ENCODE data around the gene EFHD2. TPM values are rescaled to one million over a fixed set of nuclear protein-coding genes. Genes with fewer than 3 reads are reported as not detected.
A peak's percentile ranks its signal among the peaks of the same experiment; 100 is the strongest.

EFHD2 gene
- total and polyA plus RNA-seq, 8 donors: 36.2 to 191 (median 84.1) TPM

DNA sequence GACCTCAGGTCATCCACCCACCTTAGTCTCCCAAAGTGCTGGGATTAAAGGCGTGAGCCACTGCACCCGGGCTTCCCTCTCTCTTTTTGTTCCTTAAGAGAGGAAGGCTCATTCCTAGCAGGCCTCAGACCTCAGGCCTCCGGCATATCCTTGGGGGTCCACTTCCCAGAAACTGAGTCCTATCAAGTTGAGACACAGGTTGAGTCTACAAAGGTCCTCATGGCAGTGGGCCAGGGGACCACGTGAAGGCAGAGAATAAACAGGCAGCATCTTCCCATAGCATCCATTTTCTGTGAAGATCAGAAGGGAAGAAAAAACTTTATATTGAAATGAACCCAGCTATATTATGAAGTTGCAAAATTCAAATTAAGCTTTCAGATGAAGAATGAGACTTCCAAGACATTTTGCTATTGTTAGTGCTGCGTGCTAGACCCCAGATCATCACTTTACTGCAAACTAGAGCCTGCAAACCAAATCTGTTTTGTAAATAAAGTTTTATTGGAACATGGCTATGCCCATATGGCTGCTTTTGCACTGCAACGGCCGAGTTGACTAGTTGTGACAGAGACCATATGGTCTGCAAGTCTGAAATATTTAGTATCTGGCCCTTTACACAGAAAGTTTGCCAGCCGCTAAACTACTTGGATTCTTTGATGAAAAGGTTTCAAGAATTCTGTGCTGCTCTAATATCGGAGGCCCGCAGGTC, 43.3 kb downstream of the EFHD2 start:
- Histone ChIP-seq H3K27me3 (no peaks in the 10 kb centered on the region), H3K4me1 (peaks cover 5 to 17% (median 16%) of the 10 kb centered on the region in 4 donors), H3K9me3 (no peaks in the 10 kb centered on the region), H3K27ac (no peak overlapping the region), H3K4me3 (no peak overlapping the region), H3K36me3 (no peaks in the 10 kb centered on the region)
- intact Hi-C loops (cut with DNase I; ENCODE audit: low total_unique reads): no loop called here
- TF ChIP-seq CTCF (IDR thresholded peaks at IDR 0.05): no peak
- TF ChIP-seq POLR2AphosphoS5 (IDR thresholded peaks at IDR 0.05): no peak
- TF ChIP-seq EP300 (IDR thresholded peaks at IDR 0.05): no peak
- TF ChIP-seq POLR2A (IDR thresholded peaks at IDR 0.05): no peak
- 69 to 87% (median 81%) methylated on average over 10 of the region's 10 CpGs for WGBS, 5 donors
- no peak for DNase-seq

DNA sequence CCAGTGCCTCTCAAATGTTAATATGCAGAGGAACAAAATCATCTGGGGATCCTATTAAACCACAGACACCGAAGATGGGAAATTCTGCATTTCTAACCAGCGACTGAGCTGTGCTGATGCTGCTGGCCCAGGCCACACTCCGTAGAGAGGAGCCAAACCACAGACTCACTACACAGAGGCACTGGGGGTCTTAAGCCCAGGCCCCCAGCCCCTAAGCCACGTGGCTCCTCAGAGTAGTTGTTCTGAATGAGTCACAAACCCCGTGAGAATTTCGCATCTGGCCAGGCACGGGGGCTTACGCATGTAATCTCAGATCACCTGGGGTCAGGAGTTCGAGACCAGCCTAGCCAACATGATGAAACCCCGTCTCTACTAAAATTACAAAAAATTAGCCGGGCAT, 44.0 kb downstream of the EFHD2 start:
- H3K27ac ChIP-seq: peak overlapping the region in 2 of 5 donors; percentile 55
- DNase-seq: no peak
- intact Hi-C loops (cut with DNase I; ENCODE audit: low total_unique reads): no loop called here
- WGBS, 5 donors: 64 to 79% (median 77%) methylated on average over 9 to 11 of the region's 11 CpGs
- peaks cover 5 to 22% (median 16%) of the 10 kb centered on the region in 4 donors for H3K4me1 ChIP-seq
- no peaks in the 10 kb centered on the region for H3K27me3 ChIP-seq
- no peaks in the 10 kb centered on the region for H3K36me3 ChIP-seq
- TF ChIP-seq CTCF (IDR thresholded peaks at IDR 0.05): no peak
- no peak for TF ChIP-seq EP300 (IDR thresholded peaks at IDR 0.05)
- no peak for TF ChIP-seq POLR2AphosphoS5 (IDR thresholded peaks at IDR 0.05)
- no peak for TF ChIP-seq POLR2A (IDR thresholded peaks at IDR 0.05)
- H3K9me3 ChIP-seq: no peaks in the 10 kb centered on the region
- no peak overlapping the region for H3K4me3 ChIP-seq

GRCh38 chr1:15454256-15454655, 44.6 kb downstream of the EFHD2 start:
- Histone ChIP-seq H3K36me3 (no peaks in the 10 kb centered on the region), H3K27ac (peak overlapping the region in 2 of 5 donors; percentile 55), H3K4me3 (no peak overlapping the region), H3K9me3 (no peaks in the 10 kb centered on the region), H3K4me1 (peaks cover 5 to 22% (median 16%) of the 10 kb centered on the region in 4 donors), H3K27me3 (no peaks in the 10 kb centered on the region)
- DNase-seq: peak; percentile 53 to 71
- no peak for TF ChIP-seq POLR2AphosphoS5 (IDR thresholded peaks at IDR 0.05)
- no peak for TF ChIP-seq POLR2A (IDR thresholded peaks at IDR 0.05)
- TF ChIP-seq EP300 (IDR thresholded peaks at IDR 0.05): no peak
- TF ChIP-seq CTCF (IDR thresholded peaks at IDR 0.05): no peak
- WGBS, 5 donors: 28 to 44% (median 31%) methylated on average over 3 of the region's 3 CpGs
- intact Hi-C loops (cut with DNase I; ENCODE audit: low total_unique reads): no loop called here

DNA sequence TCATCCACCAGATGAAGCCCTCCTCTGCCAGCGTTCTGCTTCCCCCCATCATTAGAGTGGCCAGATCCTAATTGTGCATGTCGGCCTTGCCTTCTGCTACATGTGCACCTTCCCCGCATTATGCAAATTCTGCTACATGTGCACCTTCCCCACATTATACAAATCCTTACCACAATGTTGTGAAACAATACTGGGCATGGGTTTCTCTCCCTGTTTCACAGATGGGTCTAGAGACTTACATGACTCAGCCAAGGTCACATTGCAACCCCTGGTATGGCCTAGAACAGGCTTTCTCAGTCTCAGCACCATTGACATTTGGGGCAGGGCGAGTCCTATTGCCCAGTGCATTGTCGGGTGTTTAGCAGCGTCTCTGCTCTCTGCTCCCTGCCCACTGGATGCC, 45.8 kb downstream of the EFHD2 start:
- Histone ChIP-seq H3K9me3 (no peaks in the 10 kb centered on the region), H3K4me3 (no peak overlapping the region), H3K4me1 (peaks cover 5 to 31% (median 16%) of the 10 kb centered on the region in 4 donors), H3K36me3 (no peaks in the 10 kb centered on the region), H3K27me3 (no peaks in the 10 kb centered on the region), H3K27ac (peak overlapping the region in 1 of 5 donors; percentile 10)
- intact Hi-C loops (cut with DNase I; ENCODE audit: low total_unique reads): no loop called here
- TF ChIP-seq CTCF (IDR thresholded peaks at IDR 0.05) (no peak), POLR2A (IDR thresholded peaks at IDR 0.05) (no peak), EP300 (IDR thresholded peaks at IDR 0.05) (no peak), POLR2AphosphoS5 (IDR thresholded peaks at IDR 0.05) (no peak)
- WGBS, 5 donors: 77 to 83% (median 80%) methylated on average over 4 to 6 of the region's 6 CpGs
- no peak for DNase-seq
